ACHN (cell line): ENCODE results near the gene SLC5A2.
"Not testable (repeated sequence)": the region's sequence is repeated elsewhere in the genome, so short reads cannot be mapped to it uniquely, and the experiment has no call there.

Source experiments
- DNase-seq: peaks from one replicate; pipeline ENCODE4 v3.0.0-alpha.2; 2015
- in situ Hi-C: cut with HindIII; loops from 2 replicates; pipeline ENCODE4 v1.10.0; 2017; ENCODE audit warnings: low sequenced_read_pairs, low pct_ligation_motif_present, low pct_unique_long_range_greater_than_20kb

The SLC5A2 gene

GRCh38 chr16:31487720-31488467 lies 5.0 kb downstream of the SLC5A2 start:
- peak; percentile 79 for DNase-seq
- in situ Hi-C loops: no loop called here

GRCh38 chr16:31488468-31489297 lies 5.8 kb downstream of the SLC5A2 start:
- no peak for DNase-seq
- in situ Hi-C loops: no loop called here

GRCh38 chr16:31489298-31489564 lies 6.3 kb downstream of the SLC5A2 start:
- DNase-seq: no peak
- in situ Hi-C loops: no loop called here

- in situ Hi-C loops: no loop called here
- no peak for DNase-seq
These were observed 7.0 kb downstream of the SLC5A2 start for GRCh38 chr16:31489616-31490584.

GRCh38 chr16:31491778-31492418 lies 9.0 kb downstream of the SLC5A2 start:
- no peak for DNase-seq
- in situ Hi-C loops: no loop called here

- in situ Hi-C loops: no loop called here
- DNase-seq: no peak
These were observed 10.7 kb downstream of the SLC5A2 start for GRCh38 chr16:31493506-31494125.

- in situ Hi-C loops: no loop called here
- DNase-seq: no peak
These were observed 13.7 kb downstream of the SLC5A2 start for GRCh38 chr16:31496670-31497069.

- in situ Hi-C loops: no loop called here
- no peak for DNase-seq
These were observed 15.6 kb downstream of the SLC5A2 start for GRCh38 chr16:31498493-31498892.

- in situ Hi-C loops: no loop called here
- no peak for DNase-seq
These were observed 17.0 kb downstream of the SLC5A2 start for GRCh38 chr16:31499928-31500327.

GRCh38 chr16:31501226-31501965 lies 18.5 kb downstream of the SLC5A2 start:
- in situ Hi-C loops: no loop called here
- no peak for DNase-seq

- no peak for DNase-seq
- in situ Hi-C loops: no loop called here
These were observed 19.0 kb downstream of the SLC5A2 start for GRCh38 chr16:31501966-31502348.

- in situ Hi-C loops: no loop called here
- no peak for DNase-seq
These were observed 20.1 kb downstream of the SLC5A2 start for GRCh38 chr16:31502981-31503380.

- in situ Hi-C loops: not testable (repeated sequence)
These were observed 20.6 kb downstream of the SLC5A2 start for GRCh38 chr16:31503555-31503954.

GRCh38 chr16:31504159-31504558 lies 21.2 kb downstream of the SLC5A2 start:
- DNase-seq: no peak

More at GRCh38 chr16:31503555-31503954, 20.6 kb downstream of the SLC5A2 start:
- DNase-seq: not testable (repeated sequence)

GRCh38 chr16:31505483-31505882 lies 22.6 kb downstream of the SLC5A2 start:
- in situ Hi-C loops: no loop called here
- no peak for DNase-seq

More at GRCh38 chr16:31504159-31504558, 21.2 kb downstream of the SLC5A2 start:
- in situ Hi-C loops: no loop called here

GRCh38 chr16:31507617-31507928 lies 24.6 kb downstream of the SLC5A2 start:
- DNase-seq: no peak
- in situ Hi-C loops: no loop called here

- DNase-seq: peak; percentile 93
- in situ Hi-C loops: no loop called here
These were observed 25.2 kb downstream of the SLC5A2 start, which contains the start of gene RUSF1 for GRCh38 chr16:31507929-31508705. TSS of gene RUSF1 (minus strand) at chr16:31508391. CDS start at chr16:31508373, 18 bp downstream.
